T-helper 2 cell treated with Interferon-gamma antibody and Interleukin-4, amounts not matched to agents 5 μg/mL and 100 μg/mL, for 36 hours (primary cell): ENCODE measurements around the gene SNX10.
A peak's percentile ranks its signal among the peaks of the same experiment; 100 is the strongest.

ENCODE experiments used
- DNase-seq: peaks from one replicate; pipeline ENCODE4 v3.0.0; 2021; ENCODE audit warnings: low spot score
- H3K27ac Mint-ChIP-seq: one replicate; pipeline ENCODE4 v1.8.0; 2021; ENCODE audit warnings: mild to moderate bottlenecking, mixed read lengths
- H3K27me3 Mint-ChIP-seq: one replicate; pipeline ENCODE4 v1.8.0; 2021; ENCODE audit warnings: low read depth, mixed read lengths
- H3K36me3 Mint-ChIP-seq: one replicate; pipeline ENCODE4 v1.8.0; 2021; ENCODE audit warnings: low read depth, mixed read lengths
- H3K4me1 Mint-ChIP-seq: one replicate; pipeline ENCODE4 v1.8.0; 2021; ENCODE audit warnings: low read depth, mixed read lengths
- H3K4me3 Mint-ChIP-seq: one replicate; pipeline ENCODE4 v1.8.0; 2022; ENCODE audit warnings: mild to moderate bottlenecking, moderate library complexity, mixed read lengths
- H3K9me3 Mint-ChIP-seq: one replicate; pipeline ENCODE4 v1.8.0; 2021; ENCODE audit warnings: mixed read lengths

The SNX10 gene

GRCh38 chr7:26334166-26334859 is 42.7 kb downstream of the SNX10 start:
- Mint-ChIP-seq H3K9me3 (peaks cover 9% of the 10 kb centered on the region), H3K27ac (peak overlapping the region; percentile 37), H3K4me3 (no peak overlapping the region), H3K36me3 (peaks cover 48% of the 10 kb centered on the region), H3K27me3 (no peaks in the 10 kb centered on the region), H3K4me1 (peaks cover 35% of the 10 kb centered on the region)
- DNase-seq, result no peak

- Mint-ChIP-seq H3K27ac (no peak overlapping the region), H3K36me3 (peaks cover 35% of the 10 kb centered on the region), H3K4me3 (no peak overlapping the region), H3K4me1 (peaks cover 38% of the 10 kb centered on the region), H3K27me3 (no peaks in the 10 kb centered on the region), H3K9me3 (peaks cover 5% of the 10 kb centered on the region)
- DNase-seq, result no peak
Measured at GRCh38 chr7:26337232-26337865, 45.7 kb downstream of the SNX10 start.

- H3K27ac Mint-ChIP-seq, result no peak overlapping the region
- no peak for DNase-seq
- H3K27me3 Mint-ChIP-seq, result no peaks in the 10 kb centered on the region
- H3K4me3 Mint-ChIP-seq, result no peak overlapping the region
- H3K9me3 Mint-ChIP-seq, result no peaks in the 10 kb centered on the region
- peaks cover 19% of the 10 kb centered on the region for H3K4me1 Mint-ChIP-seq
- H3K36me3 Mint-ChIP-seq, result peaks cover 21% of the 10 kb centered on the region
Measured at GRCh38 chr7:26340476-26341018, 48.9 kb downstream of the SNX10 start.

- H3K27ac Mint-ChIP-seq, result no peak overlapping the region
Measured at GRCh38 chr7:26343320-26343832, 51.7 kb downstream of the SNX10 start.

GRCh38 chr7:26343837-26344236 is 52.2 kb downstream of the SNX10 start:
- Mint-ChIP-seq H3K36me3 (peaks cover 31% of the 10 kb centered on the region), H3K4me3 (no peak overlapping the region), H3K27ac (no peak overlapping the region), H3K27me3 (no peaks in the 10 kb centered on the region), H3K4me1 (peaks cover 10% of the 10 kb centered on the region), H3K9me3 (no peaks in the 10 kb centered on the region)
- no peak for DNase-seq

More at GRCh38 chr7:26343320-26343832, 51.7 kb downstream of the SNX10 start:
- H3K4me3 Mint-ChIP-seq, result no peak overlapping the region
- peaks cover 31% of the 10 kb centered on the region for H3K36me3 Mint-ChIP-seq
- no peaks in the 10 kb centered on the region for H3K9me3 Mint-ChIP-seq
- H3K4me1 Mint-ChIP-seq, result peaks cover 10% of the 10 kb centered on the region
- no peak for DNase-seq
- no peaks in the 10 kb centered on the region for H3K27me3 Mint-ChIP-seq

- DNase-seq, result no peak
- peaks cover 33% of the 10 kb centered on the region for H3K36me3 Mint-ChIP-seq
Measured at GRCh38 chr7:26345202-26345601, 53.5 kb downstream of the SNX10 start.

GRCh38 chr7:26345837-26346236 is 54.2 kb downstream of the SNX10 start:
- Mint-ChIP-seq H3K4me3 (no peak overlapping the region), H3K27ac (no peak overlapping the region), H3K36me3 (peaks cover 30% of the 10 kb centered on the region), H3K4me1 (peaks cover 3% of the 10 kb centered on the region), H3K27me3 (no peaks in the 10 kb centered on the region), H3K9me3 (no peaks in the 10 kb centered on the region)
- no peak for DNase-seq

More at GRCh38 chr7:26345202-26345601, 53.5 kb downstream of the SNX10 start:
- Mint-ChIP-seq H3K9me3 (no peaks in the 10 kb centered on the region), H3K4me1 (peaks cover 8% of the 10 kb centered on the region), H3K27me3 (no peaks in the 10 kb centered on the region), H3K27ac (peak overlapping the region; percentile 21), H3K4me3 (no peak overlapping the region)

GRCh38 chr7:26346611-26347203 is 55.0 kb downstream of the SNX10 start:
- Mint-ChIP-seq H3K27ac (peak overlapping the region; percentile 26), H3K9me3 (no peaks in the 10 kb centered on the region), H3K4me1 (peaks cover 5% of the 10 kb centered on the region), H3K4me3 (no peak overlapping the region), H3K27me3 (no peaks in the 10 kb centered on the region), H3K36me3 (peaks cover 35% of the 10 kb centered on the region)
- no peak for DNase-seq

GRCh38 chr7:26348234-26348851 is 56.7 kb downstream of the SNX10 start:
- Mint-ChIP-seq H3K4me3 (no peak overlapping the region), H3K27me3 (no peaks in the 10 kb centered on the region), H3K36me3 (peaks cover 40% of the 10 kb centered on the region), H3K27ac (no peak overlapping the region), H3K9me3 (no peaks in the 10 kb centered on the region), H3K4me1 (peaks cover 6% of the 10 kb centered on the region)
- no peak for DNase-seq

GRCh38 chr7:26349005-26349915 is 57.6 kb downstream of the SNX10 start:
- Mint-ChIP-seq H3K27me3 (no peaks in the 10 kb centered on the region), H3K36me3 (peaks cover 39% of the 10 kb centered on the region), H3K4me3 (no peak overlapping the region), H3K9me3 (no peaks in the 10 kb centered on the region), H3K27ac (no peak overlapping the region), H3K4me1 (peaks cover 8% of the 10 kb centered on the region)
- no peak for DNase-seq

- H3K27ac Mint-ChIP-seq, result no peak overlapping the region
- H3K9me3 Mint-ChIP-seq, result no peaks in the 10 kb centered on the region
- DNase-seq, result no peak
- H3K27me3 Mint-ChIP-seq, result no peaks in the 10 kb centered on the region
- no peak overlapping the region for H3K4me3 Mint-ChIP-seq
- peaks cover 10% of the 10 kb centered on the region for H3K4me1 Mint-ChIP-seq
- H3K36me3 Mint-ChIP-seq, result peaks cover 44% of the 10 kb centered on the region
Measured at GRCh38 chr7:26351171-26351570, 59.5 kb downstream of the SNX10 start.

GRCh38 chr7:26356229-26356628 is 64.6 kb downstream of the SNX10 start:
- Mint-ChIP-seq H3K9me3 (no peaks in the 10 kb centered on the region), H3K27ac (no peak overlapping the region), H3K4me1 (peaks cover 9% of the 10 kb centered on the region), H3K27me3 (no peaks in the 10 kb centered on the region), H3K4me3 (no peak overlapping the region), H3K36me3 (peaks cover 23% of the 10 kb centered on the region)
- DNase-seq, result no peak
